HG03521 (cell line): Measurements from ENCODE around the gene JARID2.

Source experiments
- ATAC-seq: cut with Tn5 transposase; IDR thresholded peaks from one replicate; pipeline ENCODE4 v1.9.1; 2021; ENCODE audit warnings: mild to moderate bottlenecking, moderate library complexity; ENCODE audit not compliant: unreplicated experiment

JARID2 gene

GRCh38 chr6:15500078-15500740 is 254.3 kb downstream of the JARID2 start:
- ATAC-seq: no peak

- no peak for ATAC-seq
Measured at GRCh38 chr6:15500901-15501825, 255.3 kb downstream of the JARID2 start.

- no peak for ATAC-seq
Measured at GRCh38 chr6:15501826-15502445, 256.1 kb downstream of the JARID2 start.

DNA sequence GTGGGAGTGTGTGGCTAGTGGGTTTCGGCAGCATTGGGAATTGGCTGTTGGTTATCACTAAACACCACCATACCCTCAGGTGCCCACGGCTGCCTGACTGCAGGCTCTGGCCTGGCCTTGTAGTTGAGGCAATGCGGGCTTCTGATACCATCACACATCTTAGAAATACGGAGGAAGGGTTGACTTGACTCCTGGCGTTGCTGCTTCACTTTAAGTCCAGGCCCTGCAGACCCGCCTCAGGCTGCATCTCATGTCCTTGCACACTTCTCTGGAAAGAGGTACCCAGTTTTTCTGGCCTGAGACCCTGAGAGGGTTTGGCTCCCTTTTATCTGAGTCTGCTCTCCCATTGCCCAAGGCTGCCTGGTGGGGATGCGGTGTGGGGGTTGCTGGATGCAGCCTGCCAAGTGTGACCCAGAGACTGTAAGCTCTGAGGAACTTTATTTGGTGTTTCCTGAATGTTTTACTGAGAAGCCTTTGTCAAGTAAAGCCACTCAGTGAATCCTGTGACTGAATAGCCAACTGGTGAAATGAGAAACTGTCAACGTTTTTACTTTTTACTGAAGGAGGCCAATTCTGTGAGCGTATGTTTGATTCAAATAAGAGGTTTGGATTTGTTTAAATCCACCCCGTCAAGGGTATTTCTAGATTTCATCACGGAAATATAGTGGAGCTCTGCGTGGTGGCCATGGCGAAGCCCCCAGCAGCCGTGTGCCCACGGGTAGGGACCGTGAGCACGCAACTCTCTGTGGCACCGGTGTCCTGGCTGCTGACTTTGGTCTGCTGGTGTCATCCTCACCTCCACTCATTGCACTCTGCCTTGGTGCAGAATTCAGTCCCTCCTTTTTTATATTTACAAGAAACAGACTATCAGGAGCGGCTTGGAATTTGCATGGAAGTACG is 256.8 kb downstream of the JARID2 start:
- no peak for ATAC-seq

GRCh38 chr6:15503346-15503680 is 257.4 kb downstream of the JARID2 start:
- ATAC-seq: no peak

GRCh38 chr6:15504040-15504495 is 258.2 kb downstream of the JARID2 start:
- ATAC-seq: no peak

GRCh38 chr6:15504581-15505350 is 258.9 kb downstream of the JARID2 start:
- ATAC-seq: no peak

GRCh38 chr6:15505463-15505918 is 259.6 kb downstream of the JARID2 start:
- ATAC-seq: no peak

DNA sequence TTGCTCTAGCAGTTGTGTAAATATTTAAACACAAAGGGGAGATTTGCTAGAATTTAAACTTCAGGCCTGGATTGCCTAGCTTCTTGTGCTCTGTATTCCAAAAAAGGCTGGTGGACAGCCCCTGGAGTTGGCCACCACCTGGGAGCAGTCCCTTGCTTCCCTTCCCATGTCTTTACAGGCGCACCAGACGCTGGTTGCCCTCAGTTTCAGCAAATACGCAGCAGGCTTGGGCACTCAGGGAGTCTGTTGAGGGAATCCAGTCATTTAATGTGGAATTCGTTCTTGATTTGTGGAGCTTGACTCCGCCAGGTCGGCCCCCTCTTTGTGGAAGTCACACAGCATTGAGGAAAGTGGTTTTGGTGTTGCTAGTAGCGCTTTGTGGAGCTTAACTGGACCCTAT is 260.2 kb downstream of the JARID2 start:
- no peak for ATAC-seq

GRCh38 chr6:15507221-15507620 is 261.4 kb downstream of the JARID2 start:
- no peak for ATAC-seq

DNA sequence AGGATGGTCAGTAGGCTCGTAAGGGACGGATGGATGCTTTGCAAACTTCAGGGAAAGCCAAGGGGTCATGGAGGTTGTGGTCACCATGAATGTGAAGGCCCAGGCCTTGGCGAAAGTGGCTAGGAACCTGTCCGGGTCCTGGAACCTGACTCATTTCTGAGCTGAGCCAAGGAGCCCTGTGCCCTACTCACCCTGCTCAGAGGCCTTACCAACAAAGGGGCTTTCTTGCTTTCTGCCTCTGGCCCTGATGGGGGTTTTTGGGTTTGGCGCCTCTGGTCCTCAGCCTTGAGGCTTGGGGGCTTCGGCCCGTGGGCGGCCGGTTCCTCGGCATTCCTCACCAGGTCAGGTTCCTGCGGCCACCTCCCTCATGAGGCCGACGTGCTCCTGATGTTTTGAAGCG is 261.9 kb downstream of the JARID2 start:
- no peak for ATAC-seq

DNA sequence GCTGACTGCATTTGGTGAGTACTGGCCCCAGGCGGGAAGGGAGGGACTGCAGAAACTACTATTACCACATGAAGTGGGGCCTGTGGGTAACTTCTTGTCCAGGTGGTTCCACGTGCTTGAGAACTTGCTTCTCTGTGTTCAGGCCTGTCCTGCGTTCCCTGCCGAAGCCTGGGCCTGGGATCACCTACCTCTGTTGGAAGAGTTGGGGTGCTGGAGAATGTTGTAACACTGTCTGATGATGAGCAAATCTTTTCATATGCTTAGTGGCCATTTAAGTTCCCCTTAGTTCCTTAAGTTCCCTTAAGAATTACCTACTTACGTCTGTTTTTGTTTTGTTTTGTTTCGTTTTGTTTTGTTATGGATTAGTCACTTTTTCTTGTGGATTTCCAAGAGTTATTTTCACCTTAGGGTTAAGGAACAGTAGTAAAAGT is 262.6 kb downstream of the JARID2 start:
- ATAC-seq: no peak

DNA sequence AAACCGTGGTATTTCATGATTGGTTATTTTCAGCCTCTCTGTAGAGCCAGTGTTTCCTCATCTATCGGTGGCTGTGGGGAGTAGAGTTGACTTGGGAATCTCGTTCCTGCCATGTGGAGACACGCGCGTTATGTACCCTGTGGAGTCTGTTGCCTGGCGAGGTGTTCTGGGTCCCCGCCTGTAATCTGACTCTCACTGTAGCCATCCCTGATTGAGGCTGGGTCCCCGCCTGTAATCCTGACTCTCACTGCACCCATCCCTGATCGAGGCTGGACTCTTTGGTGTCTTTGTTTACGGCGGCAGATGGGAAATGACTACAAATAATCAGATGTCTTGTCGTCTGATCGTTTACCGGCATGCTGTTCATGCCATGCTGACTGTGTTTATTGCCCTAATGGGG is 263.1 kb downstream of the JARID2 start:
- ATAC-seq: no peak

DNA sequence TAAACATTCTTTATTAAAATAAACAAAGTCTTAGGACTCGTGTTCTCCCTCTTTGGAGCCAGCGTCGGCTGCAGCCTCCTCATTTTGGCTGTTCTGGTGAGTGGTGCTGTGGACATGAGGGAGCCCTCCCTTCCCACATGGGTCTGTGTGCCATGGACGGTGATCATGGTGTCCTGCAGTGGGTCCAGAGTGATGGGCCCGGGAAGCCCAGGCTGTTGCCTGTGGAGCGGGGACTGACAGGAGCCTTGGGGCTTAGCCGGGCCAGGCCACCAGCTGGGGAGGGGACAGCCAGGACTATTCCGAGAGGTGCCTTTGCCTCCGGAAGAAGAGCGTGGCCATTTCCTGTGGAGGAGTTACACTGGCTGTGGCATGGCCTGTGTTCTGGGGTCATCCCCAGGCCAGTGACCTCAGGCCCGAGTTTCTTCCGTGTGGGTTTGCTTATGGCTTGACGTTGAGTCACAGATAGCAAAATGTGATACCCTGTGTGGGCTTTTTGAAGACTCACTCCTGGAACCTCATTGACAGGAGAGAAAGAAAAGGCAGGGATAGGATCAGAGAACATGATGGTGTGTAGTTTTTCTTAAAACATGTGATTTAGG is 263.6 kb downstream of the JARID2 start:
- ATAC-seq: no peak

- ATAC-seq: no peak
Measured at GRCh38 chr6:15510121-15510520, 264.3 kb downstream of the JARID2 start.

DNA sequence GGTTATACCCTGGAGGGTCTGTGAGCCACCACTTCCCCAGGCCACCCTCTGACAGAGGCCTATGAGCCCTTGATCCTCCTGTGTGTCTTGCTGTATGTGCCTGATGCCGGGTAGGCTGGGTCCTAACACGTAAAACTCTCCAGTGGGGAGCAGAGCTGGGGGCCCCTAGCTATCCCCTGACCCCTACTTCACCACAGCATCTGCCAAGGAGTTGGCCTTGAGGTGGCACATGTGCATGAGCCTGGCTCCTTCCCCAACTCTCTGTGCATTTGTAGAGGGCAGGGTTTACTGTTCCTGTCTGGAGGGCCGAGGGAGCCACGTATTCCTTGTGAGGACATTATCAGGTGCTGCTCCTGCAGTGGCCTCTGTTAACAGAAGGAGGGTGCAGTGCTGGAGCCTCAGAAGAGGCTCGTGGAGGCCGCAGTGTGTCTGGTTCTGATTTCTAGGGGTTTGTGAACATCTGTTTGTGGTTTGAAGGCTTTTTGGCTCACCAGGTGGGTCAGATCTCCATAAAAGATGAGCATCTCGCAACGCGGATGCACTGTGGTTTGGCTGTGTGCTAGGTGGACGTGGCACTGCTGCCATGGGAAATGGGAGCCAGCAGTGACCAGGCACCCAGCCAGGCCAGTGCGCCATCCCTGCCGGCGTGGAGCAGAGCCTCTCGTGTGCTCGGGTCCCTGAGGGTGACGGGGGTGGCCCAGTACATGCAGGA is 264.8 kb downstream of the JARID2 start:
- no peak for ATAC-seq

DNA sequence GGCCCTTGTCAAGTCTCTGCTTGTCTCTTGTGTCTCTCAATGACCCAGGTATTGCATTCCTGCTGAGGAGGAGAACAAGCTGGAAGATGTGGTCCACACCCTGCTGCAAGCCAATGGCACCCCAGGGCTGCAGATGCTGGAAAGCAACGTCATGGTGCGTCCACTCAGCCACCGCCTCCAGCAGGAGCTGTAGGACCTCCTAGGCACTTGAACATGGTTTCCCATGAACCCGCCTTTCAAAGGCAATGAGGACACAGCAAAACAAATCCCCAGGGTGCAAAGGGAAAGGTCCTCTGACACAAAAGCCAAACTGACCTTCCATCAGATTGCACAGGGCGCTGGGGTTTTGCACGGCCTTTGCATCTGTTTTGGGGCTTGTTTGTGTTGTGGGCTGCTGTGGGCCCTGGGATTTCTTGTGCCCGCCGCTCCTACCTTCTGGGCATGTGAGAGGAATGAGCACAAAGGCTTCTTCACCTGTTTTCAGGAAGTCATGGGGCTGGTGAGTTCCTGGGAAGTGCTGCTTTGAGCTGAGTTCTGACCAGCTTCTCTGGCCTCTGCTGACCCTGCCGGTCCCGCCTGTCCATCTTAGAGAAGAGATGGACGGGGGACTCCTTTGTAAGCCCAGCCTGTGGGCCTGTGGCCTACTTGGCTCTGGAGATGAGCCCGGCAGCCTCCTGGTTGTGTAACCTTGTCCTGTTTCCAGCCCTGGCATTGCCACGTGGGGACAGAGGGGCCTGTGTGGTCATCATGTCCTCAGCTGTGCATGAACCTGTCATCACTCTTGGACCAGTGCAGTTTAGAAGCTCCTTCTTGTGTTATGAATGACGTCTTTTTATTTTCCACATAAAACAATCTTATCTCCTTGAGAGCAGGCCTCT is 265.6 kb downstream of the JARID2 start:
- ATAC-seq: no peak

- ATAC-seq: no peak
Measured at GRCh38 chr6:15512126-15512525, 266.3 kb downstream of the JARID2 start.
